HG03520 (cell line): Measurements from ENCODE around the gene TLE3.
"Not testable (repeated sequence)": the region's sequence is repeated elsewhere in the genome, so short reads cannot be mapped to it uniquely, and the experiment has no call there.

Experiments
- ATAC-seq: cut with Tn5 transposase; IDR thresholded peaks from one replicate; pipeline ENCODE4 v1.9.1; 2021; ENCODE audit warnings: mild to moderate bottlenecking, moderate library complexity; ENCODE audit not compliant: unreplicated experiment

Gene TLE3

GRCh38 chr15:70127288-70127746 is 29.6 kb upstream of the TLE3 start:
- no peak for ATAC-seq

- no peak for ATAC-seq
Measured at GRCh38 chr15:70126362-70126761, 28.6 kb upstream of the TLE3 start.

- no peak for ATAC-seq
Measured at GRCh38 chr15:70125605-70126004, 27.9 kb upstream of the TLE3 start.

- ATAC-seq: no peak
Measured at GRCh38 chr15:70121624-70122302, 24.0 kb upstream of the TLE3 start.

GRCh38 chr15:70120958-70121623 is 23.4 kb upstream of the TLE3 start:
- ATAC-seq: no peak

GRCh38 chr15:70119911-70120508 is 22.3 kb upstream of the TLE3 start:
- no peak for ATAC-seq

- no peak for ATAC-seq
Measured at GRCh38 chr15:70118599-70118998, 20.9 kb upstream of the TLE3 start.

GRCh38 chr15:70116317-70116716 is 18.6 kb upstream of the TLE3 start:
- ATAC-seq: no peak

- ATAC-seq: no peak
Measured at GRCh38 chr15:70114221-70114620, 16.5 kb upstream of the TLE3 start.

- no peak for ATAC-seq
Measured at GRCh38 chr15:70113304-70113700, 15.6 kb upstream of the TLE3 start.

GRCh38 chr15:70112572-70113303 is 15.0 kb upstream of the TLE3 start:
- ATAC-seq: not testable (repeated sequence)

GRCh38 chr15:70112074-70112395 is 14.3 kb upstream of the TLE3 start:
- no peak for ATAC-seq

- ATAC-seq: no peak
Measured at GRCh38 chr15:70111203-70112073, 13.7 kb upstream of the TLE3 start.

- no peak for ATAC-seq
Measured at GRCh38 chr15:70109978-70110377, 12.3 kb upstream of the TLE3 start.

- ATAC-seq: no peak
Measured at GRCh38 chr15:70109531-70109930, 11.8 kb upstream of the TLE3 start.

GRCh38 chr15:70103880-70104626 is 6.3 kb upstream of the TLE3 start:
- ATAC-seq: no peak

- ATAC-seq: no peak
Measured at GRCh38 chr15:70102827-70103226, 5.1 kb upstream of the TLE3 start.

GRCh38 chr15:70101459-70102113 is 3.9 kb upstream of the TLE3 start:
- no peak for ATAC-seq
